ENCODE results near the gene FRRS1. TPM values are rescaled to one million over a fixed set of nuclear protein-coding genes. Genes with fewer than 3 reads are reported as not detected.
A peak's percentile ranks its signal among the peaks of the same experiment; 100 is the strongest.

Gene FRRS1
- total RNA-seq, 1 donor from 2014 or later: 23.4 TPM

DNA sequence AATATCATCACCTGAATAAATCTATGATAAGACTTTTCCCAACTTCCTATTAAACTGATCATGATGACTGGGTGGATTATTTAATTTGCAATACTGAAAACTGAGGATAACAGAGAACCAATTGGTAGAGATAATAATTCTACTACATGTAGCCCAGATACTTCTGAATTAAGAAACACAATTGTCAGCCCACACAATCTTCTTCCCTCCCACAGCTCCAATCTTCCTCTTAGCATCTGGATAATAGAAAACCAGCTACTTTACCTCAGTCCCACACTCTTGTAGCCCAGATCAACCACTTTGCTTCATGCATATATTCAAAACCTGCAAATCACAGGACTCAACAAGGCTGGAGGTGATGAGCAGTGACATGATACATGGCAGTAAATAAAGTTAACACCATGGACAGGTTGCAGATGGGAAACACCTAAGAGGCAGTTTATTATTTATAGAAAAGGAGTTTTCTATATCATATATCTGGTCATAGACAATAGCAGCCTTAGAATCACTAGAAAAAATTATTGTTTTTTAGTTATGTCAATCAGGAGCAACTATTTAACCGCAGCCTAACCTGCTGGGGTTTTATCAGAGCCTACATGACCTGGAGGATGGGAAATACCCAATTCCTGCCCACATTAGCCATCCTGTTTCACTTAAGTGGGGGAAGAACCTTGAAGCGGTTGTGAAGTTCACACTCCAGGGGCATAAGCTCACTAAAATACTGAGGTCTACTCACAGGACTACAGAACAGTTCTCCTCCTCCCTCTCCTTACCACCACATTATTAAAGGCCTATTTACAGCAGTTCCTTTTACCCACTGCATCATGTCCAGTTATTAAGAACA lies 16.7 kb downstream of the FRRS1 start:
- Histone ChIP-seq H3K4me3 (ENCODE audit: low read depth, low read length) (no peak overlapping the region), H3K36me3 (ENCODE audit: control insufficient read depth, insufficient read depth, low read length) (peaks cover 2% of the 10 kb centered on the region), H3K27me3 (ENCODE audit: control insufficient read depth, insufficient read depth, low read length) (no peaks in the 10 kb centered on the region)
- FAIRE-seq (no peak), DNase-seq (ENCODE audit: low read depth) (no peak)
- TF ChIP-seq, protein P1, sequence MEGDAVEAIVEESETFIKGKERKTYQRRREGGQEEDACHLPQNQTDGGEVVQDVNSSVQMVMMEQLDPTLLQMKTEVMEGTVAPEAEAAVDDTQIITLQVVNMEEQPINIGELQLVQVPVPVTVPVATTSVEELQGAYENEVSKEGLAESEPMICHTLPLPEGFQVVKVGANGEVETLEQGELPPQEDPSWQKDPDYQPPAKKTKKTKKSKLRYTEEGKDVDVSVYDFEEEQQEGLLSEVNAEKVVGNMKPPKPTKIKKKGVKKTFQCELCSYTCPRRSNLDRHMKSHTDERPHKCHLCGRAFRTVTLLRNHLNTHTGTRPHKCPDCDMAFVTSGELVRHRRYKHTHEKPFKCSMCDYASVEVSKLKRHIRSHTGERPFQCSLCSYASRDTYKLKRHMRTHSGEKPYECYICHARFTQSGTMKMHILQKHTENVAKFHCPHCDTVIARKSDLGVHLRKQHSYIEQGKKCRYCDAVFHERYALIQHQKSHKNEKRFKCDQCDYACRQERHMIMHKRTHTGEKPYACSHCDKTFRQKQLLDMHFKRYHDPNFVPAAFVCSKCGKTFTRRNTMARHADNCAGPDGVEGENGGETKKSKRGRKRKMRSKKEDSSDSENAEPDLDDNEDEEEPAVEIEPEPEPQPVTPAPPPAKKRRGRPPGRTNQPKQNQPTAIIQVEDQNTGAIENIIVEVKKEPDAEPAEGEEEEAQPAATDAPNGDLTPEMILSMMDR (IDR thresholded peaks at IDR 0.05; ENCODE audit: insufficient read depth, low read length, severe bottlenecking): no peak

DNA sequence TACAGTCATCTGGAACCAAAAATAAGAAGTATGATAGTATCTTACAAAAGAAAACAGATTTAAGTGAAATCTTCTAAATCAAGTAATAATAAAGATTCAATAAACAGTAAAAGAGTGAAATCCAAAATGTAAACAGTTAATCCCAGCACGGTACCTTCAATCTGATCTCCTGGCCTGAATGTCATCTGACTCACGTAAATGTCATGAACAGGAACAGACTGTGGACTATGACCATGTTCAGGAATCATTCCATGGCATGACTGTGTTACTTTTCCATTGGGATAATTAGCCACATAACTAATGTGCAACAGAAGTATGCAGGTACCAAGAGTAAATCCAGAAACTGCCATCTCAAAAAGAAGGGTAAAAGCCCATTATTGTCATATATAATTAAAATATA lies 18.0 kb downstream of the FRRS1 start:
- TF ChIP-seq, protein P1 (IDR thresholded peaks at IDR 0.05; ENCODE audit: insufficient read depth, low read length, severe bottlenecking): no peak
- FAIRE-seq (no peak), DNase-seq (ENCODE audit: low read depth) (peak; percentile 53)
- Histone ChIP-seq H3K27me3 (ENCODE audit: control insufficient read depth, insufficient read depth, low read length) (no peaks in the 10 kb centered on the region), H3K4me3 (ENCODE audit: low read depth, low read length) (no peak overlapping the region), H3K36me3 (ENCODE audit: control insufficient read depth, insufficient read depth, low read length) (peaks cover 2% of the 10 kb centered on the region)

DNA sequence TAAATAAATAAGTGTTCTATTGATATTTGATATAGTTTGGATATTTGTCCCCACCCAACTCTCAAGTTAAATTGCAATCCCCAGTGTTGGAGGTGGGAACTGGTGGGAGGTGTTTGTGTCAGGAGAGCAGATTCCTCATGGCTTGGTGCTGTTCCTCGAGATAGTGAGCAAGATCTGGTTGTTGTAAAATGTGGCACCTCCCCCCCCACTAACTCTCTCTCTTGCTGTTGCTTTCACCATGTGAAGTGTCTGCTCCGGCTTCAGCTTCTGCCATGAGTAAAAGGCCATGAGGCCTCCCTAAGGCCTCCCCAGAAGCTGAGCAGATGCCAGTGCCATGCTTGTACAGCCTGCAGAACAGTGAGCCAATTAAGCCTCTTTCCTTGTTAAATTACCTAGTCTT lies 20.8 kb downstream of the FRRS1 start:
- no peak for DNase-seq (ENCODE audit: low read depth)
- H3K36me3 ChIP-seq (ENCODE audit: control insufficient read depth, insufficient read depth, low read length): peaks cover 2% of the 10 kb centered on the region
- H3K27me3 ChIP-seq (ENCODE audit: control insufficient read depth, insufficient read depth, low read length): no peaks in the 10 kb centered on the region
- TF ChIP-seq, protein P1 (IDR thresholded peaks at IDR 0.05; ENCODE audit: insufficient read depth, low read length, severe bottlenecking): no peak
- H3K4me3 ChIP-seq (ENCODE audit: low read depth, low read length): no peak overlapping the region
- FAIRE-seq: no peak

DNA sequence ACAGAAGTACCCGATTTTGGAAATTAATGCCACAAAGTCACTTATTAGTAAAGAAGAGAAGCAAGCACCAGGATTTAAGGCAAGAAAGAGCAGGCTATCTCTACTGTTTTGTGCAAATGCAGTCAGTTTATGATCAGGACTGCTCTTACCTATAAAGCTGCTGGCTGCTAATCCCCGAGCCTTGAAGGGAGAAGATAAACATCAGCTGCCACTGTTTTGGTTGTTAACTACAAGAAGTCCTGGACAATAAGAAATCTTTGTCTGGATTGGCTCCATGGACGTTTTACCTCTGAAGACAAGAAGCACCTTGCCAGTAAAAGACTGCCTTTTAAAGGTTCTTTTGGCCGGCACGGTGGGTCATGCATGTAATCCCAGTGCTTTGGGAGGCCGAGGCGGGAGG lies 21.4 kb downstream of the FRRS1 start:
- Histone ChIP-seq H3K4me3 (ENCODE audit: low read depth, low read length) (no peak overlapping the region), H3K36me3 (ENCODE audit: control insufficient read depth, insufficient read depth, low read length) (peaks cover 4% of the 10 kb centered on the region), H3K27me3 (ENCODE audit: control insufficient read depth, insufficient read depth, low read length) (no peaks in the 10 kb centered on the region)
- FAIRE-seq (no peak), DNase-seq (ENCODE audit: low read depth) (no peak)
- TF ChIP-seq, protein P1 (IDR thresholded peaks at IDR 0.05; ENCODE audit: insufficient read depth, low read length, severe bottlenecking): no peak

DNA sequence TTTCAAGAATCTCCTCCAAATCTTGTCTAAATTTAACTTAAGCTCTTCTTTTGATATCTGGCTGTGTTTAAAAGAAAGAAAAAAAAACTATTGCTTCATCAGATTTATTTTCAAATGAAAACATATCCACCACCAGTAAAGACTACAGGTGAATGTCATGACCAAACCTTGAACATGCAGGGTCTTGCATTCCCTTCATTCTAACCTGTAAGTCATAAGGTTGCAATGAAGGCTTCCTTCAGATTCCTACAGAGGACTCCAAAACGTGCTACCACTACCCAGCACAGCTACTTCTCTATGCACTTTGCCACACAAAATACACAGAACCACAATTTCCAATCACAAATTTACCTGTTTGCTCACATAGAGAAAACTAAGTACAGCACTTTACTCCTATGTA lies 26.3 kb downstream of the FRRS1 start:
- TF ChIP-seq, protein P1 (IDR thresholded peaks at IDR 0.05; ENCODE audit: insufficient read depth, low read length, severe bottlenecking): no peak
- DNase-seq (ENCODE audit: low read depth) (peak; percentile 71), FAIRE-seq (no peak)
- Histone ChIP-seq H3K27me3 (ENCODE audit: control insufficient read depth, insufficient read depth, low read length) (no peaks in the 10 kb centered on the region), H3K4me3 (ENCODE audit: low read depth, low read length) (no peak overlapping the region), H3K36me3 (ENCODE audit: control insufficient read depth, insufficient read depth, low read length) (peaks cover 1% of the 10 kb centered on the region)
